K562 (cell line): ENCODE data around the gene TYW1. TPM values are rescaled to one million over a fixed set of nuclear protein-coding genes. Genes with fewer than 3 reads are reported as not detected.
"Not testable (repeated sequence)": the region's sequence is repeated elsewhere in the genome, so short reads cannot be mapped to it uniquely, and the experiment has no call there.

Source experiments
- ATAC-seq: fragments of 200-7000 bp; cut with Tn5 transposase; 3 replicates; pipeline ENCODE4 v1.9.1; 2020; ENCODE audit warnings: moderate library complexity
- BruUV-seq: library from RNA; stranded (reverse); fragments of 400-500 nt; replicated peaks from 2 replicates; lab custom pipeline; 2021; lab: Mats Ljungman, UMichigan
- CTCF ChIA-PET: fragments of 300-600 bp; formaldehyde crosslinking; extraction: SDS; loops from one replicate; lab custom pipeline; 2021; ENCODE audit warnings: low intra/inter-chr PET ratio; lab: Yijun Ruan, JAX
- POLR2A ChIA-PET: fragments of 300-600, 350-650 bp; sonication (Branson Sonifier 250); formaldehyde crosslinking; extraction: SDS; loops from one replicate; lab custom pipeline; 2021; ENCODE audit warnings: antibody characterized with exemption, inconsistent platforms; lab: Yijun Ruan, JAX
- DNase-seq, 4 experiments: peaks; one replicate each; pipeline versions ENCODE4 v3.0.0 to v3.0.0-alpha.2; 2011 to 2018; ENCODE audit warnings: low spot score in 3 of 4, mixed read lengths in 3 of 4; ENCODE audit errors: extremely low read depth in 1 of 4
- FAIRE-seq: peaks from 2 replicates; lab custom pipeline; 2011; peaks lifted over from hg19 to GRCh38; lab: Jason Lieb, UNC
- H2AFZ ChIP-seq: 2 replicates; pipeline ENCODE4 v1.6.0; 2011; ENCODE audit warnings: low read depth, low read length, control low read depth, inconsistent platforms
- H3K27ac ChIP-seq: fragments of 200-600 bp; 3 replicates; pipeline ENCODE4 v1.8.0; 2011; ENCODE audit warnings: low read depth, mild to moderate bottlenecking, control low read depth, inconsistent platforms, low read length, moderate library complexity, mixed read lengths; ENCODE audit errors: extremely low read depth
- H3K27me3 ChIP-seq, 2 experiments: fragments of 300-600 bp in 1 of 2; 2 replicates in 1 of 2; 3 replicates in 1 of 2; pipeline versions ENCODE4 v1.6.0 to v1.8.0; 2011; ENCODE audit warnings: inconsistent platforms in 2 of 2, low read length in 2 of 2, mild to moderate bottlenecking in 1 of 2, mixed read lengths in 1 of 2, moderate library complexity in 1 of 2; ENCODE audit not compliant: control insufficient read depth in 2 of 2, insufficient read depth in 2 of 2
- H3K36me3 ChIP-seq: fragments of 300-600 bp; 3 replicates; pipeline ENCODE4 v1.8.0; 2011; ENCODE audit warnings: mild to moderate bottlenecking, low read length, inconsistent platforms; ENCODE audit not compliant: control insufficient read depth, insufficient read depth
- H3K4me1 ChIP-seq, 2 experiments: fragments of 200-600 bp in 1 of 2; replicated peaks in 1 of 2; 2 replicates in 1 of 2; 3 replicates in 1 of 2; pipeline versions ENCODE4 v1.5.1 to v1.8.0; 2011; ENCODE audit warnings: inconsistent platforms in 2 of 2, low read length in 2 of 2, mild to moderate bottlenecking in 1 of 2, mixed read lengths in 1 of 2, moderate library complexity in 1 of 2; ENCODE audit not compliant: control insufficient read depth in 2 of 2, insufficient read depth in 2 of 2
- H3K4me2 ChIP-seq: 2 replicates; pipeline ENCODE4 v1.6.1; 2011; ENCODE audit warnings: low read length, control low read depth, inconsistent platforms, mixed read lengths; ENCODE audit not compliant: insufficient read depth
- H3K4me3 ChIP-seq: fragments of 200-600 bp; sonication (generic), shearing (Covaris generic); 2 replicates; pipeline ENCODE4 v1.5.1; 2016; ENCODE audit warnings: control low read depth, inconsistent platforms
- H3K79me2 ChIP-seq: fragments of 200-600 bp; 3 replicates; pipeline ENCODE4 v1.8.0; 2011; ENCODE audit warnings: low read length, inconsistent platforms; ENCODE audit not compliant: control insufficient read depth, insufficient read depth
- H3K9ac ChIP-seq, 2 experiments: 2 replicates each; pipeline versions ENCODE4 v1.6.0 to v1.6.1; 2011; ENCODE audit warnings: low read depth in 2 of 2, low read length in 2 of 2, control low read depth in 1 of 2, inconsistent platforms in 1 of 2, mild to moderate bottlenecking in 1 of 2, mixed read lengths in 1 of 2; ENCODE audit not compliant: insufficient read depth in 1 of 2
- H3K9me1 ChIP-seq: one replicate; pipeline ENCODE4 v1.6.0; 2011; ENCODE audit warnings: inconsistent platforms, mild to moderate bottlenecking, low read length, moderate library complexity; ENCODE audit not compliant: control insufficient read depth, insufficient read depth
- H3K9me3 ChIP-seq: replicated peaks from 2 replicates; pipeline ENCODE4 v1.5.1; 2011; ENCODE audit warnings: low read depth, low read length, inconsistent platforms; ENCODE audit not compliant: control insufficient read depth, insufficient read depth
- H4K20me1 ChIP-seq: replicated peaks from 2 replicates; pipeline ENCODE4 v1.6.1; 2011; ENCODE audit warnings: low read length, inconsistent platforms, mixed read lengths; ENCODE audit not compliant: control insufficient read depth, insufficient read depth
- WGBS: fragments of 100-300 bp; shearing (Covaris generic); methylation state at CpG from one replicate; pipeline ENCODE4 v1.1.6; 2016; ENCODE audit warnings: low coverage, mixed read lengths; ENCODE audit not compliant: insufficient coverage; ENCODE audit errors: missing lambda C conversion rate; 5-methylcytosine and 5-hydroxymethylcytosine counted together
- in situ Hi-C: fragments of 300-500 bp; cut with MboI; formaldehyde crosslinking; loops from 4 replicates; pipeline ENCODE4 v1.15.0; 2018; ENCODE audit warnings: inconsistent platforms, mixed read lengths
- intact Hi-C: fragments of 100-400 bp; cut with micrococcal nuclease; formaldehyde crosslinking; loops from 2 replicates; pipeline ENCODE4 v1.14.2; 2022
- polyA plus RNA-seq, 8 experiments: library from polyadenylated mRNA; depleted of rRNA in 4 of 8; stranded (reverse) in 5 of 8; unstranded in 3 of 8; fragments of >200 nt; fragmentation: Nextera tagmentation in 2 of 8; fragmentation: Illumina TruSeq in 1 of 8; extraction: Ambion mirVana in 2 of 8; extraction: Trizol in 1 of 8; gene quantifications; 2 replicates each; pipeline versions ENCODE4 v1.2.1 to v1.2.3, GENCODE V29; 2011 to 2014; ENCODE audit warnings: inconsistent platforms in 1 of 8, missing spikeins in 1 of 8
- total RNA-seq, 7 experiments: library from RNA; depleted of rRNA in 6 of 7; stranded (reverse); fragments of >200 nt in 6 of 7; fragmentation: Illumina TruSeq in 2 of 7; extraction: Trizol in 2 of 7; gene quantifications; 2 replicates each; pipeline versions ENCODE4 v1.2.1 to v1.2.3, GENCODE V29; 2011 to 2021; ENCODE audit warnings: low replicate concordance in 1 of 7

TYW1 gene
- total and polyA plus RNA-seq, 9 of the 15 experiments (the other 6 are each of a cell fraction or from before 2014, with no cell fraction given), result 17.4 to 32.0 (median 26.2) TPM

DNA sequence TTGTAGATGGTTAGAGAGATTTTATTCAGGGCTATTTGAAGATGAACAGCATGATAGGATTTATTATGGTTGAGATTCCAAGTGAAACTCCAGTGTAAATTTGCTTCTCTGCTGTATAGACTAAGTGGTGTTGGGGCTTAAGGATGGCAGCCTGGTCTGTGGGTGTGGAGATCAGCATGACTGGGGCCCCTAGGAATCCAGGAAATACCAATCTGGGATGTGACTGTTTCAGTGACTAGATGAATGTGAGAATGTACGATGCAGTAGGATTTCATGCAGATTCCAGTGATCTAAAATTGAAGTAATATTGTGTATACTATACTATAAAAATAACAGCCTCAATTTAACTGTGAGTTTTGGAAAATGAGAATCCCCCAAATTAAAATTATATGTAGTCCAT lies 28.8 kb downstream of the TYW1 start:
- ATAC-seq, result not testable (repeated sequence)

DNA sequence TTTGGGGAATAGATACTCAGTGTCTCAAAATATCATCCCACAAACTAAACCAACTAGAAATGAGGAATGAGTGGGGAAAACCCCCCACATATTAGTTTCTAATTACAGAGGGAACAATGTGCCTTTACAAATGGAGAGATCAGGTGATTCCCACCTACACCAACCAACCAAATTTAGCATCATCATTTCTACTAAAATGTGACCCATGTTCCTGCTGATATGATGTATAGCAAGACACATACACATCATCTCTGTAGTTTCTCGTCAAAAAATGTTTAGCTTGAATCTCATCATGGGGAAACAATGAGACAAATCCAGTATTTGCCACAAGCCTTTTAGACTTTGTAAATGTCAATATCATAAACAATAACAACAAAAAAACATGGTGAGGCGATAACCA lies 35.1 kb downstream of the TYW1 start:
- BruUV-seq, result TSS peak; percentile 31
- H2AFZ ChIP-seq, H3K4me3 ChIP-seq, CTCF ChIA-PET, intact Hi-C loops, H3K79me2 ChIP-seq, H3K27ac ChIP-seq, H3K9ac ChIP-seq, H3K4me2 ChIP-seq, H3K4me1 ChIP-seq, in situ Hi-C loops, H3K9me3 ChIP-seq, H3K9me1 ChIP-seq, POLR2A ChIA-PET, ATAC-seq, DNase-seq, H3K27me3 ChIP-seq, H4K20me1 ChIP-seq: not testable (repeated sequence)
- H3K36me3 ChIP-seq, result peaks cover 24% of the 10 kb centered on the region; the same call in 2 of the 3 replicates
- WGBS, result 91% methylated on average over 1 of the region's 2 CpGs
- FAIRE-seq, result peak; percentile 77

More for the DNA sequence above, 28.8 kb downstream of the TYW1 start:
- POLR2A ChIA-PET, H3K4me2 ChIP-seq, H2AFZ ChIP-seq, DNase-seq, CTCF ChIA-PET, intact Hi-C loops, H3K9me1 ChIP-seq, H3K79me2 ChIP-seq, BruUV-seq, H3K9me3 ChIP-seq, FAIRE-seq, H3K27ac ChIP-seq, H3K4me3 ChIP-seq, H3K4me1 ChIP-seq, H4K20me1 ChIP-seq, in situ Hi-C loops, H3K27me3 ChIP-seq, H3K9ac ChIP-seq: not testable (repeated sequence)
- WGBS, result 100% methylated on average over 1 of the region's 1 CpG
- peaks cover 52% of the 10 kb centered on the region for H3K36me3 ChIP-seq
